ENCODE results near the gene ELANE.
"Not testable (repeated sequence)": the region's sequence is repeated elsewhere in the genome, so short reads cannot be mapped to it uniquely, and the experiment has no call there.

Gene ELANE

GRCh38 chr19:843180-843835 lies 8.8 kb upstream of the ELANE start:
- no peak for DNase-seq
- intact Hi-C loops (cut with DNase I; ENCODE audit: low total_unique reads): no loop called here
- H3K4me3 ChIP-seq: peak overlapping the region in 1 of 2 donors; percentile 8
- peaks cover 0 to 20% (median 16%) of the 10 kb centered on the region in 4 donors for H3K4me1 ChIP-seq
- peaks cover 0 to 89% of the 10 kb centered on the region in 2 donors for H3K27me3 ChIP-seq
- no peaks in the 10 kb centered on the region for H3K36me3 ChIP-seq
- no peaks in the 10 kb centered on the region for H3K9me3 ChIP-seq
- H3K27ac ChIP-seq: no peak overlapping the region
- no peak for TF ChIP-seq CTCF (IDR thresholded peaks at IDR 0.05)

- H3K27ac ChIP-seq: no peak overlapping the region
- peak overlapping the region in 1 of 2 donors; percentile 8 for H3K4me3 ChIP-seq
- H3K36me3 ChIP-seq: no peaks in the 10 kb centered on the region
- peaks cover 0 to 87% of the 10 kb centered on the region in 2 donors for H3K27me3 ChIP-seq
- DNase-seq: no peak
- H3K4me1 ChIP-seq: peaks cover 0 to 20% (median 16%) of the 10 kb centered on the region in 4 donors
- H3K9me3 ChIP-seq: no peaks in the 10 kb centered on the region
- intact Hi-C loops (cut with DNase I; ENCODE audit: low total_unique reads): no loop called here
- no peak for TF ChIP-seq CTCF (IDR thresholded peaks at IDR 0.05)
Observed at GRCh38 chr19:843836-844545, 8.1 kb upstream of the ELANE start.

GRCh38 chr19:844546-844971 lies 7.5 kb upstream of the ELANE start:
- no peaks in the 10 kb centered on the region for H3K36me3 ChIP-seq
- no peak overlapping the region for H3K27ac ChIP-seq
- no peak overlapping the region for H3K4me3 ChIP-seq
- no peaks in the 10 kb centered on the region for H3K9me3 ChIP-seq
- TF ChIP-seq CTCF (IDR thresholded peaks at IDR 0.05): no peak
- H3K4me1 ChIP-seq: peaks cover 0 to 20% (median 14%) of the 10 kb centered on the region in 4 donors
- intact Hi-C loops (cut with DNase I; ENCODE audit: low total_unique reads): no loop called here
- DNase-seq: no peak
- peaks cover 0 to 81% of the 10 kb centered on the region in 2 donors for H3K27me3 ChIP-seq

GRCh38 chr19:845707-846521 lies 6.2 kb upstream of the ELANE start:
- peaks cover 0 to 68% of the 10 kb centered on the region in 2 donors for H3K27me3 ChIP-seq
- H3K9me3 ChIP-seq: no peaks in the 10 kb centered on the region
- no peak for DNase-seq
- H3K4me1 ChIP-seq: peaks cover 0 to 29% (median 20%) of the 10 kb centered on the region in 4 donors
- H3K36me3 ChIP-seq: no peaks in the 10 kb centered on the region
- no peak for TF ChIP-seq CTCF (IDR thresholded peaks at IDR 0.05)
- no peak overlapping the region for H3K27ac ChIP-seq
- H3K4me3 ChIP-seq: no peak overlapping the region
- intact Hi-C loops (cut with DNase I; ENCODE audit: low total_unique reads): no loop called here

GRCh38 chr19:848386-848921 lies 3.6 kb upstream of the ELANE start:
- DNase-seq: peak in 1 of 2 donors; percentile 56
- no peaks in the 10 kb centered on the region for H3K36me3 ChIP-seq
- peaks cover 0 to 73% of the 10 kb centered on the region in 2 donors for H3K27me3 ChIP-seq
- peaks cover 0 to 32% (median 21%) of the 10 kb centered on the region in 4 donors for H3K4me1 ChIP-seq
- intact Hi-C loops (cut with DNase I; ENCODE audit: low total_unique reads): no loop called here
- TF ChIP-seq CTCF (IDR thresholded peaks at IDR 0.05): no peak
- H3K4me3 ChIP-seq: no peak overlapping the region
- H3K9me3 ChIP-seq: no peaks in the 10 kb centered on the region
- no peak overlapping the region for H3K27ac ChIP-seq

GRCh38 chr19:849195-849594 lies 2.9 kb upstream of the ELANE start:
- DNase-seq; intact Hi-C loops (cut with DNase I; ENCODE audit: low total_unique reads); H3K4me3 ChIP-seq; H3K9me3 ChIP-seq; H3K27ac ChIP-seq; H3K36me3 ChIP-seq: not testable (repeated sequence)
- H3K4me1 ChIP-seq: peaks cover 0 to 25% (median 14%) of the 10 kb centered on the region in 4 donors
- H3K27me3 ChIP-seq: peaks cover 0 to 72% of the 10 kb centered on the region in 2 donors

All from tibial artery (tissue), 4 donors.